ENCODE measurements around the gene DLL3. TPM values are rescaled to one million over a fixed set of nuclear protein-coding genes. Genes with fewer than 3 reads are reported as not detected.

The DLL3 gene
- total RNA-seq, 1 experiment from 2014 or later, result 0.17 TPM

GRCh38 chr19:39524495-39524894, 25.7 kb downstream of the DLL3 start:
- Histone ChIP-seq H3K4me3 (replicated peaks in 1 of 2; ENCODE audit: low read depth in 1 of 2, low read length in 2 of 2) (no peak overlapping the region), H3K4me2 (ENCODE audit: low read length) (no peak overlapping the region), H3K9me2 (ENCODE audit: insufficient read depth) (no peaks in the 10 kb centered on the region), H4K20me1 (ENCODE audit: insufficient read depth) (no peaks in the 10 kb centered on the region), H3K36me3 (ENCODE audit: control insufficient read depth in 1 of 2, insufficient read depth in 2 of 2, low read length in 2 of 2) (no peaks in the 10 kb centered on the region), H3K9me3 (ENCODE audit: control insufficient read depth in 1 of 2, insufficient read depth in 1 of 2, low read depth in 1 of 2, low read length in 2 of 2) (no peaks in the 10 kb centered on the region), H3K27ac (ENCODE audit: low read depth, low read length) (no peak overlapping the region), H3K9ac (ENCODE audit: low read length) (no peak overlapping the region), H2AFZ (ENCODE audit: low read depth, low read length, poor library complexity, severe bottlenecking) (no peak overlapping the region), H3K27me3 (ENCODE audit: insufficient read depth, low read length) (no peaks in the 10 kb centered on the region), H3K79me2 (ENCODE audit: insufficient read depth, low read length) (no peaks in the 10 kb centered on the region), H3K4me1 (ENCODE audit: control insufficient read depth in 1 of 2, insufficient read depth in 2 of 2, low read length in 2 of 2) (no peaks in the 10 kb centered on the region)
- no TSS peak for BruUV-seq (replicated peaks)
- TF ChIP-seq FOSL1 (IDR thresholded peaks at IDR 0.05; ENCODE audit: low read depth), result no peak
- TF ChIP-seq EZH2phosphoT487 (IDR thresholded peaks at IDR 0.05; ENCODE audit: borderline replicate concordance), result no peak
- no peak for TF ChIP-seq SP1 (IDR thresholded peaks at IDR 0.05; ENCODE audit: low read depth)
- TF ChIP-seq ZFX (IDR thresholded peaks at IDR 0.05), result no peak
- no peak for TF ChIP-seq YY1 (IDR thresholded peaks at IDR 0.05; ENCODE audit: extremely low read depth, insufficient replicate concordance, low read depth, low read length)
- TF ChIP-seq POLR2A (IDR thresholded peaks at IDR 0.05; ENCODE audit: borderline replicate concordance, extremely low read depth, insufficient read depth, insufficient read length), result no peak
- TF ChIP-seq, protein P1, sequence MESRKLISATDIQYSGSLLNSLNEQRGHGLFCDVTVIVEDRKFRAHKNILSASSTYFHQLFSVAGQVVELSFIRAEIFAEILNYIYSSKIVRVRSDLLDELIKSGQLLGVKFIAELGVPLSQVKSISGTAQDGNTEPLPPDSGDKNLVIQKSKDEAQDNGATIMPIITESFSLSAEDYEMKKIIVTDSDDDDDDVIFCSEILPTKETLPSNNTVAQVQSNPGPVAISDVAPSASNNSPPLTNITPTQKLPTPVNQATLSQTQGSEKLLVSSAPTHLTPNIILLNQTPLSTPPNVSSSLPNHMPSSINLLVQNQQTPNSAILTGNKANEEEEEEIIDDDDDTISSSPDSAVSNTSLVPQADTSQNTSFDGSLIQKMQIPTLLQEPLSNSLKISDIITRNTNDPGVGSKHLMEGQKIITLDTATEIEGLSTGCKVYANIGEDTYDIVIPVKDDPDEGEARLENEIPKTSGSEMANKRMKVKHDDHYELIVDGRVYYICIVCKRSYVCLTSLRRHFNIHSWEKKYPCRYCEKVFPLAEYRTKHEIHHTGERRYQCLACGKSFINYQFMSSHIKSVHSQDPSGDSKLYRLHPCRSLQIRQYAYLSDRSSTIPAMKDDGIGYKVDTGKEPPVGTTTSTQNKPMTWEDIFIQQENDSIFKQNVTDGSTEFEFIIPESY (IDR thresholded peaks at IDR 0.05; ENCODE audit: extremely low read depth, insufficient replicate concordance, low read length), result no peak
- TF ChIP-seq, protein P2, sequence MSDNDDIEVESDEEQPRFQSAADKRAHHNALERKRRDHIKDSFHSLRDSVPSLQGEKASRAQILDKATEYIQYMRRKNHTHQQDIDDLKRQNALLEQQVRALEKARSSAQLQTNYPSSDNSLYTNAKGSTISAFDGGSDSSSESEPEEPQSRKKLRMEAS (IDR thresholded peaks at IDR 0.05), result no peak
- no peak for TF ChIP-seq POLR2AphosphoS5 (IDR thresholded peaks at IDR 0.05; ENCODE audit: low read depth, low read length)
- TF ChIP-seq CBX3 (IDR thresholded peaks at IDR 0.05; ENCODE audit: low read depth), result no peak
- TF ChIP-seq, protein P3, sequence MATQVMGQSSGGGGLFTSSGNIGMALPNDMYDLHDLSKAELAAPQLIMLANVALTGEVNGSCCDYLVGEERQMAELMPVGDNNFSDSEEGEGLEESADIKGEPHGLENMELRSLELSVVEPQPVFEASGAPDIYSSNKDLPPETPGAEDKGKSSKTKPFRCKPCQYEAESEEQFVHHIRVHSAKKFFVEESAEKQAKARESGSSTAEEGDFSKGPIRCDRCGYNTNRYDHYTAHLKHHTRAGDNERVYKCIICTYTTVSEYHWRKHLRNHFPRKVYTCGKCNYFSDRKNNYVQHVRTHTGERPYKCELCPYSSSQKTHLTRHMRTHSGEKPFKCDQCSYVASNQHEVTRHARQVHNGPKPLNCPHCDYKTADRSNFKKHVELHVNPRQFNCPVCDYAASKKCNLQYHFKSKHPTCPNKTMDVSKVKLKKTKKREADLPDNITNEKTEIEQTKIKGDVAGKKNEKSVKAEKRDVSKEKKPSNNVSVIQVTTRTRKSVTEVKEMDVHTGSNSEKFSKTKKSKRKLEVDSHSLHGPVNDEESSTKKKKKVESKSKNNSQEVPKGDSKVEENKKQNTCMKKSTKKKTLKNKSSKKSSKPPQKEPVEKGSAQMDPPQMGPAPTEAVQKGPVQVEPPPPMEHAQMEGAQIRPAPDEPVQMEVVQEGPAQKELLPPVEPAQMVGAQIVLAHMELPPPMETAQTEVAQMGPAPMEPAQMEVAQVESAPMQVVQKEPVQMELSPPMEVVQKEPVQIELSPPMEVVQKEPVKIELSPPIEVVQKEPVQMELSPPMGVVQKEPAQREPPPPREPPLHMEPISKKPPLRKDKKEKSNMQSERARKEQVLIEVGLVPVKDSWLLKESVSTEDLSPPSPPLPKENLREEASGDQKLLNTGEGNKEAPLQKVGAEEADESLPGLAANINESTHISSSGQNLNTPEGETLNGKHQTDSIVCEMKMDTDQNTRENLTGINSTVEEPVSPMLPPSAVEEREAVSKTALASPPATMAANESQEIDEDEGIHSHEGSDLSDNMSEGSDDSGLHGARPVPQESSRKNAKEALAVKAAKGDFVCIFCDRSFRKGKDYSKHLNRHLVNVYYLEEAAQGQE (IDR thresholded peaks at IDR 0.05; ENCODE audit: low read depth), result no peak
- no peak for DNase-seq (ENCODE audit: low read depth, low spot score)
- intact Hi-C loops (cut with micrococcal nuclease), result no loop called here
- ATAC-seq, result no peak
- CTCF ChIA-PET, result interaction anchor here (0.6 to 0.9 kb wide), 2 partner anchors 8 to 46 kb away, joined by 3 read pairs; partner anchors contain the start of gene EID2B
- RAD21 ChIA-PET (ENCODE audit: low non-redundant PET in 1 of 2, low total read pairs in 2 of 2, uncharacterized antibody in 2 of 2, unreplicated experiment in 2 of 2), result no interaction called here
- POLR2A ChIA-PET, result interaction anchor here (1.3 kb wide), 1 partner anchor 89 kb away, joined by 3 read pairs; the partner anchor contains the start of gene RPS16

Data from HCT116 (cell line).